Adrenal gland (tissue), 5 donors: ENCODE results near the gene KIAA1549.

Experiments
- POLR2A ChIP-seq, 2 donors: fragments of 450-650 bp; IDR thresholded peaks; one replicate each; pipeline ENCODE4 v1.6.1; 2017; ENCODE audit warnings: antibody characterized with exemption in 2 of 2, mild to moderate bottlenecking in 2 of 2, moderate library complexity in 1 of 2
- TF ChIP-seq, protein P1 (sequence below), 6 experiments: fragments of 450-650 bp in 4 of 6; fragments of 200-600 bp in 2 of 6; sonication (generic) in 1 of 6; IDR thresholded peaks; 1 replicate in 5 of 6; 2 replicates in 1 of 6; pipeline versions ENCODE4 v1.5.1 to v1.8.0; 2016 to 2021; ENCODE audit warnings: antibody characterized with exemption in 6 of 6, mild to moderate bottlenecking in 2 of 6, moderate library complexity in 1 of 6
- donor health status: DM: no; HTN: no; CAD: no.

DNA sequence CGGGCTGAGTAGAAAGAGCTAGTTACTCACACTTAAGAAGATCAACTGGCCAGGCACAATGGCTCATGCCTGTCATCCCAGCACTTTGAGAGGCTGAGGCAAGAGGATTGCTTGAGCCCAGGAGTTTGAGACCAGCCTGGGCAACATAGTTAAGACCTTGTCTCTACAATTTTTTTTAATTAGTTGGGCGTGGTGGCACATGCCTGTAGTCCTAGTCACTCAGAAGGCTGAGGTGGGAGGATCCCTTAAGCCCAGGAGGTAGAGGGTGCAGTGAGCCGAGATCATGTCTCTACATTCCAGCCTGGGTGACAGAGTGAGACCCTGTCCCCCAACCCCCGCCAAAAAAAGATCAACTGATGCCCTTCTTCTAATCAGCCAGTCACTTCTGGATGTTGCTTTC is 108.6 kb downstream of the KIAA1549 start:
- TF ChIP-seq, protein P1, sequence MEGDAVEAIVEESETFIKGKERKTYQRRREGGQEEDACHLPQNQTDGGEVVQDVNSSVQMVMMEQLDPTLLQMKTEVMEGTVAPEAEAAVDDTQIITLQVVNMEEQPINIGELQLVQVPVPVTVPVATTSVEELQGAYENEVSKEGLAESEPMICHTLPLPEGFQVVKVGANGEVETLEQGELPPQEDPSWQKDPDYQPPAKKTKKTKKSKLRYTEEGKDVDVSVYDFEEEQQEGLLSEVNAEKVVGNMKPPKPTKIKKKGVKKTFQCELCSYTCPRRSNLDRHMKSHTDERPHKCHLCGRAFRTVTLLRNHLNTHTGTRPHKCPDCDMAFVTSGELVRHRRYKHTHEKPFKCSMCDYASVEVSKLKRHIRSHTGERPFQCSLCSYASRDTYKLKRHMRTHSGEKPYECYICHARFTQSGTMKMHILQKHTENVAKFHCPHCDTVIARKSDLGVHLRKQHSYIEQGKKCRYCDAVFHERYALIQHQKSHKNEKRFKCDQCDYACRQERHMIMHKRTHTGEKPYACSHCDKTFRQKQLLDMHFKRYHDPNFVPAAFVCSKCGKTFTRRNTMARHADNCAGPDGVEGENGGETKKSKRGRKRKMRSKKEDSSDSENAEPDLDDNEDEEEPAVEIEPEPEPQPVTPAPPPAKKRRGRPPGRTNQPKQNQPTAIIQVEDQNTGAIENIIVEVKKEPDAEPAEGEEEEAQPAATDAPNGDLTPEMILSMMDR (IDR thresholded peaks at IDR 0.05), result no peak
- TF ChIP-seq POLR2A (IDR thresholded peaks at IDR 0.05), result no peak
